ENCODE measurements around the gene TLE3. TPM values are rescaled to one million over a fixed set of nuclear protein-coding genes. Genes with fewer than 3 reads are reported as not detected.

TLE3 gene
- total and polyA plus RNA-seq, 2 of the 13 experiments (the other 11 are each of a cell fraction or from before 2014, with no cell fraction given): 11.9 to 13.8 TPM

- TF ChIP-seq ZFP41 (CRISPR knock-in tag; IDR thresholded peaks at IDR 0.05; ENCODE audit: borderline replicate concordance): no peak
- no peak for TF ChIP-seq ETS1 (CRISPR knock-in tag; IDR thresholded peaks at IDR 0.05)
- TF ChIP-seq SNAPC2 (CRISPR knock-in tag; IDR thresholded peaks at IDR 0.05): peak; percentile 85; the same call in 1 of the 2 replicates
- no peak for TF ChIP-seq POLR2G (IDR thresholded peaks at IDR 0.05; ENCODE audit: low read depth, low read length)
- TF ChIP-seq DNMT3B (CRISPR knock-in tag; conservative IDR thresholded peaks at IDR 0.05): peak; percentile 55; the same call in 1 of the 2 replicates
- TF ChIP-seq LBX2 (CRISPR knock-in tag; IDR thresholded peaks at IDR 0.05; ENCODE audit: borderline replicate concordance): no peak
- peak; percentile 32 for TF ChIP-seq CCAR2 (optimal IDR thresholded peaks at IDR 0.05; ENCODE audit: low read depth, low read length)
- no peak for TF ChIP-seq CREBL2 (CRISPR knock-in tag; IDR thresholded peaks at IDR 0.05; ENCODE audit: borderline replicate concordance)
- 0 out of 2 replicates have a peak, but pooled peaks have one; percentile 51 for TF ChIP-seq ZNF800 (CRISPR knock-in tag; IDR thresholded peaks at IDR 0.05)
- no peak for TF ChIP-seq KLF11 (CRISPR knock-in tag; IDR thresholded peaks at IDR 0.05)
- no peak for TF ChIP-seq ZNF781 (CRISPR knock-in tag; IDR thresholded peaks at IDR 0.05; ENCODE audit: borderline replicate concordance, not compliant biosample characterization)
- no peak for TF ChIP-seq STAT6 (CRISPR knock-in tag; IDR thresholded peaks at IDR 0.05; ENCODE audit: borderline replicate concordance)
- 0 out of 2 replicates have a peak, but pooled peaks have one; percentile 49 for TF ChIP-seq TOE1 (CRISPR knock-in tag; IDR thresholded peaks at IDR 0.05)
- TF ChIP-seq KLF12 (CRISPR knock-in tag; IDR thresholded peaks at IDR 0.05; ENCODE audit: borderline replicate concordance): no peak
- TF ChIP-seq HNF1A (IDR thresholded peaks at IDR 0.05; ENCODE audit: low read depth): peak; percentile 85
- TF ChIP-seq HNF1A (CRISPR knock-in tag; IDR thresholded peaks at IDR 0.05; ENCODE audit: borderline replicate concordance): peak; percentile 94
Measured at GRCh38 chr15:70140543-70141375, 43.0 kb upstream of the TLE3 start (continued).
